ENCODE data around the gene GPR152. TPM values are rescaled to one million over a fixed set of nuclear protein-coding genes. Genes with fewer than 3 reads are reported as not detected.

GPR152 gene
- total and polyA plus RNA-seq, 2 of the 8 experiments (the other 6 are each of a cell fraction or from before 2014, with no cell fraction given) = not detected

DNA sequence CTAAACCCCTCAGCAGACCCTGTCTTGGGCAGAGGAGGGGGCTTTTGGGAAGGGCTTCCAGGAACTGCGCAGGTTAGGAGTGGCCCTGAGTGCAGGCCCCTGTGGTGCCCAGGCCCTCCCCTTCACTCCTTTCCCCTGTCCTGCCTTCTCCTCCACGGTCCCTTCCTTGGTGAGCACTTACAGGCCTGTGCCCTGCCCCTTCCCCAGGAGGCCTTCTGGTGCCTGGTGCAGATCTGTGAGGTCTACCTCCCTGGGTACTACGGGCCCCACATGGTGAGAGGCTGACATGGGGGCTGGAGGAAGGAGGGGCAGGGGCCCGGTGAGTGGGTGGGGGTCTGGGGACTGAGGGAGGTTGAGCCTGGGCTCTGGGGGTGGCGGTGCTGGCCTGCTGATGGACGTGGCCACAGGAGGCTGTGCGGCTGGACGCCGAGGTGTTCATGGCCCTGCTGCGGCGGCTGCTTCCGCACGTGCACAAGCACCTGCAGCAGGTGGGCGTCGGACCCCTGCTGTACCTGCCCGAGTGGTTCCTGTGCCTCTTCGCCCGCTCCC is 46.0 kb downstream of the GPR152 start:
- Histone ChIP-seq H3K56ac (replicated peaks; ENCODE audit: insufficient read length, low read depth, low read length) (no peak overlapping the region), H3K4me3 (ENCODE audit: extremely low read depth in 1 of 4, insufficient read depth in 2 of 4, low read depth in 3 of 4, low read length in 4 of 4) (no peak overlapping the region), H3K23ac (ENCODE audit: insufficient read length) (no peak overlapping the region), H3K14ac (ENCODE audit: insufficient read length) (no peak overlapping the region), H2BK20ac (ENCODE audit: low read length) (no peak overlapping the region), H3K4ac (replicated peaks; ENCODE audit: insufficient read length, low read depth, low read length) (no peak overlapping the region), H3K9me3 (ENCODE audit: insufficient read depth in 2 of 2, low read depth in 1 of 2, low read length in 1 of 2) (no peaks in the 10 kb centered on the region), H3K79me1 (ENCODE audit: low read depth, low read length) (no peaks in the 10 kb centered on the region), H4K5ac (ENCODE audit: insufficient read length, low read depth, low read length) (no peak overlapping the region), H3K36me3 (ENCODE audit: control insufficient read depth in 2 of 4, insufficient read depth in 4 of 4, low read length in 3 of 4) (no peaks in the 10 kb centered on the region), H3K9ac (replicated peaks in 1 of 4; ENCODE audit: extremely low read depth in 1 of 4, low read depth in 3 of 4, low read length in 3 of 4) (no peak overlapping the region), H3K27ac (ENCODE audit: low read depth, low read length) (no peak overlapping the region), H3K18ac (ENCODE audit: extremely low read depth, low read length) (no peak overlapping the region), H3K4me2 (ENCODE audit: insufficient read depth in 1 of 2, low read depth in 2 of 2, low read length in 2 of 2) (no peak overlapping the region), H3K23me2 (ENCODE audit: low read depth, low read length) (0 out of 2 replicates have a peak, but pooled peaks cover 2% of the 10 kb centered on the region), H2AK5ac (ENCODE audit: low read depth, low read length) (no peak overlapping the region), H2BK12ac (ENCODE audit: low read depth, low read length) (no peak overlapping the region), H2BK5ac (ENCODE audit: low read depth, low read length) (no peak overlapping the region), H2AFZ (ENCODE audit: low read length) (no peak overlapping the region), H3K27me3 (replicated peaks in 1 of 4; ENCODE audit: control insufficient read depth in 3 of 4, extremely low read depth in 1 of 4, insufficient read depth in 3 of 4, low read length in 3 of 4) (peaks cover 0 to 4% (median 2%) of the 10 kb centered on the region in 4 experiments; a peak in 3 of 7 replicates), H4K91ac (replicated peaks; ENCODE audit: insufficient read length, low read length) (no peak overlapping the region), H2BK120ac (replicated peaks; ENCODE audit: low read depth, low read length) (no peak overlapping the region), H3K79me2 (ENCODE audit: control insufficient read depth in 1 of 2, insufficient read depth in 2 of 2, low read length in 2 of 2) (no peaks in the 10 kb centered on the region), H4K20me1 (replicated peaks in 1 of 2; ENCODE audit: control insufficient read depth in 1 of 2, insufficient read depth in 2 of 2, low read length in 2 of 2) (no peaks in the 10 kb centered on the region), H4K8ac (ENCODE audit: extremely low read depth, insufficient read depth, low read length) (peak overlapping the region; percentile 57; the same call in 1 of the 2 replicates), H3K4me1 (replicated peaks in 1 of 4; ENCODE audit: control insufficient read depth in 3 of 4, insufficient read depth in 4 of 4, low read length in 3 of 4) (peaks cover 0 to 14% (median 8%) of the 10 kb centered on the region in 4 experiments; a peak in 5 of 7 replicates), H2BK15ac (ENCODE audit: low read length) (no peak overlapping the region)
- POLR2A ChIA-PET (ENCODE audit: partially characterized antibody) = interaction anchor here (0.8 to 1.9 kb wide), 7 partner anchors 9 to 53 kb away, joined by 3 to 8 read pairs (median 3); partner anchors contain the start of gene POLD4
- CTCF ChIA-PET (ENCODE audit: partially characterized antibody) = interaction anchor here (0.9 to 1.2 kb wide), 4 partner anchors 10 to 49 kb away, joined by 3 to 6 read pairs (median 4); no protein-coding TSS in a partner anchor
- 94% methylated on average over 10 of the region's 18 CpGs; no CpG with 5 or more reads in 1 of the 2 experiments for WGBS, 2 experiments (ENCODE audit: extremely low coverage in 1 of 2, insufficient coverage in 1 of 2, insufficient read length in 1 of 2, insufficient replicate concordance in 2 of 2, low coverage in 1 of 2, low lambda C conversion rate in 2 of 2, missing lambda C conversion rate in 1 of 2)
- DNase-seq (ENCODE audit: low read depth in 1 of 2, low spot score in 2 of 2) = no peak
- FAIRE-seq = no peak
- TF ChIP-seq EP300 (IDR thresholded peaks at IDR 0.05; ENCODE audit: borderline replicate concordance in 1 of 2, low read depth in 2 of 2, low read length in 2 of 2) (no peak), RFX5 (IDR thresholded peaks at IDR 0.05; ENCODE audit: borderline replicate concordance, low read depth, low read length) (no peak), NRF1 (IDR thresholded peaks at IDR 0.05; ENCODE audit: low read depth, low read length) (no peak), NANOG (IDR thresholded peaks at IDR 0.05; ENCODE audit: insufficient read depth, low read depth, low read length, poor library complexity, severe bottlenecking) (no peak), POLR2AphosphoS5 (IDR thresholded peaks at IDR 0.05; ENCODE audit: low read depth, low read length) (no peak), RNF2 (IDR thresholded peaks at IDR 0.05; ENCODE audit: borderline replicate concordance, low read depth, low read length, missing control alignments, poor library complexity, severe bottlenecking) (no peak), GTF2F1 (IDR thresholded peaks at IDR 0.05; ENCODE audit: borderline replicate concordance, low read depth, low read length) (no peak), BRCA1 (IDR thresholded peaks at IDR 0.05; ENCODE audit: low read depth, low read length) (no peak), SIX5 (IDR thresholded peaks at IDR 0.05; ENCODE audit: low read depth, low read length) (no peak), EGR1 (IDR thresholded peaks at IDR 0.05; ENCODE audit: borderline replicate concordance, low read depth, low read length) (no peak), SUZ12 (IDR thresholded peaks at IDR 0.05; ENCODE audit: low read length) (no peak)
- TF ChIP-seq, protein P1, sequence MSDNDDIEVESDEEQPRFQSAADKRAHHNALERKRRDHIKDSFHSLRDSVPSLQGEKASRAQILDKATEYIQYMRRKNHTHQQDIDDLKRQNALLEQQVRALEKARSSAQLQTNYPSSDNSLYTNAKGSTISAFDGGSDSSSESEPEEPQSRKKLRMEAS (IDR thresholded peaks at IDR 0.05) = no peak

Data from H1 (cell line).